ENCODE results near the gene HLA-F. TPM values are rescaled to one million over a fixed set of nuclear protein-coding genes. Genes with fewer than 3 reads are reported as not detected.

Gene HLA-F
- total RNA-seq, 2 donors from 2014 or later: 21.1 to 36.7 TPM

- H3K36me3 ChIP-seq: no peaks in the 10 kb centered on the region
- peak; percentile 34 to 56 for TF ChIP-seq CTCF (IDR thresholded peaks at IDR 0.05)
- no peak overlapping the region for H3K27ac ChIP-seq
- H3K27me3 ChIP-seq: no peaks in the 10 kb centered on the region
- H3K9me3 ChIP-seq: peaks cover 0 to 3% of the 10 kb centered on the region in 2 donors
- H3K4me1 ChIP-seq: no peaks in the 10 kb centered on the region
- no peak for DNase-seq (ENCODE audit: low spot score)
- no peak overlapping the region for H3K4me3 ChIP-seq
Measured at GRCh38 chr6:29696147-29697125, 26.8 kb upstream of the HLA-F start.

GRCh38 chr6:29702519-29703103 lies 20.6 kb upstream of the HLA-F start:
- Histone ChIP-seq H3K27me3 (no peaks in the 10 kb centered on the region), H3K36me3 (no peaks in the 10 kb centered on the region), H3K4me1 (no peaks in the 10 kb centered on the region), H3K27ac (no peak overlapping the region), H3K4me3 (no peak overlapping the region), H3K9me3 (no peaks in the 10 kb centered on the region)
- peak; percentile 26 to 52 for TF ChIP-seq CTCF (IDR thresholded peaks at IDR 0.05)
- DNase-seq (ENCODE audit: low spot score): no peak

GRCh38 chr6:29705389-29706231 lies 17.6 kb upstream of the HLA-F start:
- no peak overlapping the region for H3K4me3 ChIP-seq
- no peak for DNase-seq (ENCODE audit: low spot score)
- peak; percentile 44 to 74 for TF ChIP-seq CTCF (IDR thresholded peaks at IDR 0.05)
- H3K27ac ChIP-seq: no peak overlapping the region
- H3K36me3 ChIP-seq: no peaks in the 10 kb centered on the region
- no peaks in the 10 kb centered on the region for H3K27me3 ChIP-seq
- H3K9me3 ChIP-seq: no peaks in the 10 kb centered on the region
- no peaks in the 10 kb centered on the region for H3K4me1 ChIP-seq

GRCh38 chr6:29708432-29709179 lies 14.6 kb upstream of the HLA-F start:
- Histone ChIP-seq H3K27me3 (no peaks in the 10 kb centered on the region), H3K4me1 (no peaks in the 10 kb centered on the region), H3K4me3 (no peak overlapping the region), H3K27ac (no peak overlapping the region), H3K36me3 (no peaks in the 10 kb centered on the region), H3K9me3 (no peaks in the 10 kb centered on the region)
- TF ChIP-seq CTCF (IDR thresholded peaks at IDR 0.05): no peak
- no peak for DNase-seq (ENCODE audit: low spot score)

- H3K4me1 ChIP-seq: no peaks in the 10 kb centered on the region
- no peaks in the 10 kb centered on the region for H3K27me3 ChIP-seq
- no peaks in the 10 kb centered on the region for H3K36me3 ChIP-seq
- no peak overlapping the region for H3K4me3 ChIP-seq
- no peak for TF ChIP-seq CTCF (IDR thresholded peaks at IDR 0.05)
- H3K9me3 ChIP-seq: no peaks in the 10 kb centered on the region
- H3K27ac ChIP-seq: no peak overlapping the region
- no peak for DNase-seq (ENCODE audit: low spot score)
Measured at GRCh38 chr6:29709188-29709587, 14.0 kb upstream of the HLA-F start.

Measured in right atrium auricular region (tissue), 2 donors.